Urinary bladder (tissue), 4 donors: ENCODE results near the gene PWWP2B. TPM values are rescaled to one million over a fixed set of nuclear protein-coding genes. Genes with fewer than 3 reads are reported as not detected.
"Not testable (repeated sequence)": the region's sequence is repeated elsewhere in the genome, so short reads cannot be mapped to it uniquely, and the experiment has no call there.

Source experiments
- DNase-seq: peaks from one replicate; pipeline ENCODE4 v3.0.0-alpha.2; 2015; ENCODE audit errors: extremely low spot score
- H3K27ac ChIP-seq: one replicate; pipeline ENCODE4 v1.5.1; 2013; ENCODE audit warnings: low read depth, mild to moderate bottlenecking, moderate library complexity
- H3K36me3 ChIP-seq: one replicate; pipeline ENCODE4 v1.6.1; 2013; ENCODE audit warnings: mild to moderate bottlenecking, moderate library complexity; ENCODE audit not compliant: insufficient read depth
- H3K4me1 ChIP-seq: one replicate; pipeline ENCODE4 v1.6.1; 2013; ENCODE audit warnings: mild to moderate bottlenecking, moderate library complexity; ENCODE audit not compliant: insufficient read depth
- H3K4me3 ChIP-seq: one replicate; pipeline ENCODE4 v1.5.1; 2013; ENCODE audit warnings: low read depth, low read length
- whole genome bisulfite sequencing: extraction: QIAGEN DNeasy Blood & Tissue Kit; methylation state at CpG from one replicate; pipeline ENCODE4 v1.1.7; 2013; 5-methylcytosine and 5-hydroxymethylcytosine counted together
- polyA plus RNA-seq: library from polyadenylated mRNA; stranded (reverse); fragments of 200-250 nt; gene quantifications from one replicate; pipeline ENCODE4 v1.2.3, GENCODE V29; 2013
- total RNA-seq: library from RNA; depleted of rRNA; stranded (reverse); fragments of >200 nt; gene quantifications from one replicate; pipeline ENCODE4 v1.2.3, GENCODE V29; 2014
- donor health status: healthy with polysubstance abuse.
- donor health status: healthy.

PWWP2B gene
- total and polyA plus RNA-seq, 2 donors, result 6.8 to 16.6 TPM

DNA sequence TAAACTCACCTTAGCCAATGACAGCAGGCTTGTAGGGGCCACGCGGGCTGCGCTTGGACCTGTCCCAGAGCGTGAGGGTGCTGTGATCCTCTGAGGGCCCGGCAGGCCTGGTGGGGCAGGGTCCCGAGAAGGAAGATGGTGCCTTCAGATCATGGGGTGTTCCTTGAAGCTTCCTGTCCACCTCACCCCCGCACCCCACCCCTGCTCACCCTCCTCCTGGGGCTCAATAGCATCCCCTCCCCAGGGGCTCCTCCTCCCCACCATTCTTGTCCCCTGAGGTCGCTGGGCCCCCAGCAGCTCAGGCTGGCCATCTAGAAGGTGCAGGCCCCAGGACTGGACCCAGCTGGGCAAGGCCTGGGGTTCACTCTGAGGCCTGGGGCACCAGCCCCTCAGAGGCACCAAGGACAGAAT is 33.9 kb downstream of the PWWP2B start:
- H3K4me3 ChIP-seq, result no peak overlapping the region
- WGBS, result 91% methylated on average over 8 of the region's 8 CpGs
- H3K27ac ChIP-seq, result no peak overlapping the region
- H3K36me3 ChIP-seq, result no peaks in the 10 kb centered on the region
- DNase-seq, result no peak
- H3K4me1 ChIP-seq, result no peaks in the 10 kb centered on the region

DNA sequence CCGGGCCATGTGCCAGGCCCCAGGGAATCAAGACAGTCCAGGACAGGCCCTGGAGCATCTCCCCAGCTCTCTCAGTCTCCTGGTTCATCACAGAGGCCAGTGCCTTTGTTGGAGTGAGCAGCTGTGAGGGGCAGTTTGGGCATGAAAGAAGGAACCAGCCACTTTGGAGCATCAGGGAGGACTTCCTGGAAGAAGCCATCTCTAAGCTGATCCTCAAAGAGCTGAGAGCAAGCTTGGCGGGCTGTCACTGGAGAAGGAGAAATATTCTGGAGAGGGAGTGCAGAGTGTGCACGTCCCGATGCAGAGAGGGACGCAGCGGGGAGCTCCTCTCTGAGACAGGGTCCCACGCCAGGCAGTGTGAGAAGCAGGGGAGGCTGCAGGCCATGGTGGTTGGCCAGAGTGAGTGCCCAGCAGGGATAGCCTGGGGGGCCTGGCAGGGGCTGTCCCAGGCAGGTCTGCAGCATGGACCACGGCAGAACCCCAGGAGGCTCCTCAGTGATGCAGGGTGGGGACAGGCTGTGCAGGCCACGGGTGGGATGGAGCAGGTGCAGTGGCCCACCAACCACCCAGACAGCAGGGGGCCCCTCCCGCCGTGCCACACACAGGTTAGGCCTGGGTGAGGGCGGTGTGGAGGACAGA is 34.7 kb downstream of the PWWP2B start:
- WGBS, result 91% methylated on average over 12 of the region's 12 CpGs

DNA sequence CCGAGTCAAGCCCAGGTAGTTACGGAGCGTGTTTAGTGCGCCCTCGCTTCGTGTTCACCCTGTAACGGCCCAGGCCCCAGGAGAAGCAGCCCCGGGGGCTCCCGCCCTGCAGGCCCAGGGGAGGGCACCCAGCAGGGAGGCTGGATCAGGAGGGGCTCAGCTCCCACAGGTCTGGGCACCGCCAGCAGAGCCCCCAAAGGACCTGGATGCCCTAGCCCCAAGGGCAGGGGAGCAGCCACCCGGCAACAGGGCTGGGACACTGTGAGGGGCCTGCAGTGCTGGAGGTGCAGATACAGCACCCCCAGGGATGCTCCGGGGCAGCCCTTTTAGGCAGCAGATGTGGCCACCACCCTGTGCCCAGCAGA is 35.2 kb downstream of the PWWP2B start:
- no peak for DNase-seq
- H3K4me3 ChIP-seq, result no peak overlapping the region
- no peaks in the 10 kb centered on the region for H3K36me3 ChIP-seq
- no peaks in the 10 kb centered on the region for H3K4me1 ChIP-seq
- no peak overlapping the region for H3K27ac ChIP-seq
- 93% methylated on average over 12 of the region's 12 CpGs for WGBS

More for the DNA sequence above, 34.7 kb downstream of the PWWP2B start:
- Histone ChIP-seq H3K4me3 (no peak overlapping the region), H3K36me3 (no peaks in the 10 kb centered on the region), H3K4me1 (no peaks in the 10 kb centered on the region), H3K27ac (no peak overlapping the region)
- DNase-seq, result no peak

DNA sequence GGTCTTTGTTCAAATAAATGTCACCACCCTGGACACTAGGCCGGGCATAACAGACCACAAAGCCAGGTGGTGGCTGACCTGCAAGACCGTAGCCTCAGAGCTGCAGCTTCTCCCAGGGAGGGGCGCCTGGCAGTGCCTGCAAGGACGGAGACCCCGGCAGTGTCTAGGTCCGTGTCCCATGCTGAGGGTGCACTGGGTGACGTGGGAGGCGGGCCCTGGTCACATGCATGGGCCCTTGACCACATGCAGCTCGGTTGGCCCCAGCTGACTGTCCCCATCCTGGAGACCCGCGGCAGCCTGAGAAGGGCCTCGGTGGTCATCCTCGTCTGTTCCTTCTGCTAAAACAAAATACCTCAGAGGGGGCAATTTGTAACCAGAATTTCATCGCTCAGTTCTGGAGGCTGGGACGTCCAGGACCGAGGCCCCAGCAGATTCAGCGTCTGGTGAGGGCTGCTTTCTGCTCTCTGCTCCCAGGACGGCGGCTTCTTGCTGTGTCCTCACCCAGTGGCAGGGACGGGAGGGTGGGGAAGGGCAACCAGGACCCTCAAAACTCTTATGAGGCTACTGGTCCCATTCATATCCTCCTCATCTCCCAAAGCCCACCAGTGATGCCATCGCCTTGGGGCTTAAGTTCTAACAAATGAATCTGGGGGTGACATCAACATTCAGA is 36.8 kb downstream of the PWWP2B start:
- H3K36me3 ChIP-seq, result no peaks in the 10 kb centered on the region
- no peak overlapping the region for H3K4me3 ChIP-seq
- H3K27ac ChIP-seq, result no peak overlapping the region
- DNase-seq, result no peak
- no peaks in the 10 kb centered on the region for H3K4me1 ChIP-seq
- 95% methylated on average over 21 of the region's 21 CpGs for WGBS

DNA sequence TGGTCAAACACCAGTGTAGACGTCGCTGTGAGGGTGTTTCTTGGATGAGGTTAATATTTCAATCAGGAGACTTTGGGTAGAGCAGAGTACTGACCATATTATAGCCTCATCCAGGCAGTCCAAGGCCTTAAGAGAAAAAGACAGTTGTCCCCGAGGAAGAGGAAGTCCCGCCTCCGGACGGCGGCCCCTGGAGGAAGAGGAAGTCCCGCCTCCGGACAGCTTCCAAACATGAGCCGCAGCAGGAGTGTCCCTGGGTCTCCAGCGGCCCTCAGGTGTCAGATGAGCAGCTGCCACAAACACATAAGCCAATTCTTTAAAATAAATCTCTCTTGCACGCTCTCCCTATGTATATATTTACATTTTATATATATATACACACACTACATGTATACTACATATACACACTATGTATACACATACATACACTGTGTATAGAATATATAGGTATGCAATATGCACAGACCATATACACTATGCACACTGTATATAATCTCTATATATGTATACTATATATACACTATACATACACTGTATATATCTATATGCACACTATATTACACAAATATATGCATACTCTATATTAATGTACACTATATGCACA is 37.5 kb downstream of the PWWP2B start:
- no peak overlapping the region for H3K27ac ChIP-seq
- DNase-seq, result no peak
- no peaks in the 10 kb centered on the region for H3K4me1 ChIP-seq
- H3K4me3 ChIP-seq, result no peak overlapping the region
- H3K36me3 ChIP-seq, result no peaks in the 10 kb centered on the region
- 74% methylated on average over 12 of the region's 12 CpGs for WGBS

DNA sequence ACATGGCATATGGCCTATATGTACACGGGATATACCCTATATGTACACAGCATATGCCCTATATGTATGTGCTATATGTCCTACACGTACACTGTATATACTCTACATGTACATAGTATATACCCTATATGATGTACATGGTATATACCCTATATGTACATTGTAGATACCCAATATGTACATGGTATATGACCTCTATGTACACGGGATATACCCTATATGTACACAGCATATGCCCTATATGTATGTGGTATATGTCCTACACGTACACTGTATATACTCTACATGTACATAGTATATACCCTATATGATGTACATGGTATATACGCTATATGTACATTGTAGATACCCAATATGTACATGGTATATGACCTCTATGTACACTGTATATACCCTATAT is 38.3 kb downstream of the PWWP2B start:
- not testable (repeated sequence) for DNase-seq, H3K4me1 ChIP-seq, H3K36me3 ChIP-seq, H3K27ac ChIP-seq, H3K4me3 ChIP-seq
- 95% methylated on average over 5 of the region's 5 CpGs for WGBS

DNA sequence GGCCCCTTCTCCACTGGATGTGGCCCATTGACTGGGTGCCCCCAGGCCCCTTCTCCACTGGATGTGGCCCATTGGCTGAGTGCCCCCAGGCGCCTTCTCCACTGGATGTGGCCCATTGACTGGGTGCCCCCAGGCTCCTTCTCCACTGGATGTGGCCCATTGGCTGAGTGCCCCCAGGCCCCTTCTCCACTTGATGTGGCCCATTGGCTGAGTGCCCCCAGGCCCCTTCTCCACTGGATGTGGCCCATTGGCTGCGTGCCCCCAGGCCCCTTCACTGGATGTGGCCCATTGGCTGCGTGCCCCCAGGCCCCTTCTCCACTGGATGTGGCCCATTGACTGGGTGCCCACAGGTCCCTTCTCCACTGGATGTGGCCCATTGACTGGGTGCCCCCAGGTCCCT is 39.1 kb downstream of the PWWP2B start:
- not testable (repeated sequence) for H3K4me3 ChIP-seq, H3K36me3 ChIP-seq, H3K27ac ChIP-seq, H3K4me1 ChIP-seq, DNase-seq
- WGBS, result 98% methylated on average over 3 of the region's 3 CpGs

DNA sequence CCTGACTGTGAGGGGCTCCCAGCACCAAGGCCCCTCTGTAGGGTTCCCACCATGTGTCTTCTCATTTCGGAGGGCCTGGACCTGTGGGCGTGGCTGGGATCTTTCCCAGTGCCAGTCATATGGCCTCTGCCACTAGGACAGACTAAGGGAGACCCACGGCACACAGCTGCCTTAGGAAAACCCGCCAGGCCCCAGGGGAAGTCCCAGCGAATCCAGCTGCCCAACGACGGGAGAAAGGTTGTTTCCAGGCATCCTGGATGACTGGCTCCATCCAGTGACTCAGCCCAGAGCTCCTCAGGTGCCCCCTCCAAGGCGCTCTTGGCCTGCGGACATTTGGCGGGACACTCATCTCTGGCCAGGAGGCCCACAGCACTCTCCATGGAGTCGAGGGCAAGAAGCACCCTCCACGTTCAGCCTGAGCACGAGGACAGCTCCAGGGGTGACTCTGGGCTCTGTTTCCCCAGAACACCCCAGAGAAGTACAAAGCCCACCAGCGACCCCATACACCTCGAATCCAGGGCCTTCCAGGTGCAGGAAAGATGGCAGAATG is 39.9 kb downstream of the PWWP2B start:
- Histone ChIP-seq H3K36me3 (no peaks in the 10 kb centered on the region), H3K27ac (no peak overlapping the region), H3K4me1 (no peaks in the 10 kb centered on the region), H3K4me3 (no peak overlapping the region)
- WGBS, result 91% methylated on average over 15 of the region's 15 CpGs
- no peak for DNase-seq

DNA sequence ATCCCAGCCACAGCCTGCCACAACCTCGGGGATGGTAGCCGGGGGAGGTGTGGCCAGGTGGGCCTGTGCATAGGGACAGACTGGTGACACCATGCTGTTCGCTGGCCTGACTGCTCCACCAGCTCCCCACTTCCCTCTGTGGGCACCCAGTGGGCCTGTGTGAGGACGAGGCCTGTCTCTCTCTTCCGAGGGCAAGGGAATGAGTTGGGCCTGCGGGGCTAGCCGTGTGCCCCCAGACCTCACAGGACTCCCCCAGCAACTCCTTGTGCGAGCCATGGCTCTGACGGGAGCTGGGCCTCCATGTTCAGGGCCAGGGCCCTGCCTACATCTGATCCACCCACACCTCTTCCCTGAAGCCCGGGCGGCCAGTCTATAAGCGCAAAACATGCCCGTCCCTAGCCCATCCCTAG is 40.5 kb downstream of the PWWP2B start:
- no peaks in the 10 kb centered on the region for H3K4me1 ChIP-seq
- no peak overlapping the region for H3K4me3 ChIP-seq
- DNase-seq, result no peak
- no peaks in the 10 kb centered on the region for H3K36me3 ChIP-seq
- 94% methylated on average over 13 of the region's 13 CpGs for WGBS
- no peak overlapping the region for H3K27ac ChIP-seq

DNA sequence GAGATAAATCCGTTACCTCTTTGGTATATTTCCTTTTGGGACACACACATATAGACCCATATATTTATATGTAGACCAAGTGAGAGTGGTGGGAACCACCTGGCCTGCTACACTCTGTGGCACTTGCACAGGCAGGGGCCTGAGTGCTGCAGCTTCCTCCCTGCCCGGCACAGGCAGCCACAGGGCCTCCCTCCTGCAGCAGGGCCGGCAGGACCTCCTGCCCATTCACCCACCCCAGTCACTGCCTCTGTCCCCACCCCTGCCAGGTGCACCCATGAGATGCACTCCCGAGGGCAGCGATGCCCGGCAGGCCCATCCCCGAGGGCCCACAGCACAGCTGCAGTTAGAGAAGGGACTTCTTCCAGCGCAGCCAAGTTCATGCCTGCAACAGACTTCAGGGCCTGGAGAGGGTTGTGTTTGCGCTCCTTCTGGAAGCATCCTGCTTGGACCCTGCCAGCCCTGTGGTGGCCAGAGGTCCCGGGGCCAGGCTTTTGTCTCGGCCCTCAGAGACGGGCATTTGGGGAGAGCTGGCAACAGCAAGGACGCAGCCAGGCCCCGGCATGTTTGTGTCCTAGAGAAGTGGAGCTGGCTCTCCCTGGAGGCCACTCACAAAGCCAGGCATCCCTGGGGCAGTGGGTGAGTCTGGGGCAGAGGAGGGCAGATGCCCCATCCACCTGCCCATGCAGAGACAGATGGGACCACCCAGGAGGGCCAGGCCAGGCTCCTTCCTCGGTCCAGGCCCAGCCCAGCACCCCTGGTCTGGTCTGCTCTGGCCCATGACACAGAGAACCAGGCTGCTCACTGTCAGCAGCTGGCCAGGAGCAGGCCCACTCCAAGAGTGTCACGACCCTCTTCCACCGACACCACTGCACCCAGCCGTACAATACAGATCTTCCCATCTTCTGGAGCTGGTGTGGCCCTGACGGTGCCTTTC is 41.4 kb downstream of the PWWP2B start:
- H3K4me1 ChIP-seq, result no peaks in the 10 kb centered on the region
- 84% methylated on average over 19 of the region's 19 CpGs for WGBS
- no peak overlapping the region for H3K4me3 ChIP-seq
- no peaks in the 10 kb centered on the region for H3K36me3 ChIP-seq
- DNase-seq, result no peak
- no peak overlapping the region for H3K27ac ChIP-seq

DNA sequence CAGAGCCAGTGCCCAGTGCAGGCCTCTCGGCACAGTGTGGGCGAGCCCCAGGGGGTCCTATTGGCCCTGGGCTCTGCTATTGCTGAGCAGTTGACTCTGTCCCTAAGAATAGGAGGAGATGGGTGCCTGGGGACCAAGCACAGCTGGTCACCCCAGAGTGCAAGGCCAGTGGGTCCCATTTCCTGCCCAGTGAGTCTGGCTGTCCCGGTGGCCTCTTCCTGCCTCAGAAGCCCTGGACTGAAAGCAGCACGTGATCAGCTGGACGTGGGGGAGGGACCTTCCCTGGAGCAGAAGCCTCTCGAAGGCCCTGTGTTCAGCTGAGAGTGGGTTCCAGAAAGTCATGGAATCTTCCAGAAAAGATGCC is 42.0 kb downstream of the PWWP2B start:
- H3K27ac ChIP-seq, result no peak overlapping the region
- no peaks in the 10 kb centered on the region for H3K36me3 ChIP-seq
- H3K4me1 ChIP-seq, result no peaks in the 10 kb centered on the region
- no peak for DNase-seq
- no peak overlapping the region for H3K4me3 ChIP-seq
- WGBS, result 65% methylated on average over 6 of the region's 6 CpGs

DNA sequence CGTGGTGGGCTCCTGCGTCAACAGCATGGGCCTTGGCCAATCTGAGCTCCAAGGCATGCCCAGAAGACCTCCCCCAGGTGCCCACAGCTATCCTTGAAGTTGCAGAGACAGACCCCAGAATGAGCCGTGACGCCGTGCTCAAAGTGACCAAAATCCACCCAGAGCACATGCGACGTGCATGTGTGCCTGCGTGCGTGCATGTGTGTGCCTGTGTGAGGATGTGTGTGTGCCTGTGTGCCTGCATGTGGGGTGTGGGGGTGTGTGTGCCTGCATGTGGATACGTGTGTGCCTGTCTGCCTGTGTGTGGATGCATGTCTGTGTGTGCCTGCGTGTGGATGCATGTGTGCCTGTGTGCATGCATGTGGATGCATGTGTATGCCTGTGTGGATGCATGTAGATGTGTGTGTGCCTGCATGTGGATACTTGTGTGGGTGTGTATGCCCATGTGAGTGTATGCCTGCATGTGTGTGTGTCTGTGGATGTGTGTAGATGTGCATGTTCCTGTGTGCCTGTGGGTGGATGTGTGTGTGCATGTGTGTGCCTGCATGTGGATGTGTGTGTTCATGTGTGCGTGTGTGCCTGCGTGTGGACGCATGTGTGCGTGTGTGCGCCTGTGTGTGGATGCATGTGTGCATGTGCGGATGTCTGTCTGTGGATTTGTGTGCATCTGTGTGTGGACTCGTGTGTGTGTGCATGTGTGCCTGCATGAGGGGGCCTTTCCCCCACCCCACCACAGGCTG is 42.6 kb downstream of the PWWP2B start:
- DNase-seq, result no peak
- no peaks in the 10 kb centered on the region for H3K4me1 ChIP-seq
- no peak overlapping the region for H3K4me3 ChIP-seq
- H3K36me3 ChIP-seq, result no peaks in the 10 kb centered on the region
- WGBS, result 97% methylated on average over 18 of the region's 18 CpGs
- H3K27ac ChIP-seq, result no peak overlapping the region
